Measurements from ENCODE around the gene PTPRG. TPM values are rescaled to one million over a fixed set of nuclear protein-coding genes. Genes with fewer than 3 reads are reported as not detected.

The PTPRG gene
- total and polyA plus RNA-seq, 2 of the 13 experiments (the other 11 are each of a cell fraction or from before 2014, with no cell fraction given): 8.0 to 25.3 TPM

DNA sequence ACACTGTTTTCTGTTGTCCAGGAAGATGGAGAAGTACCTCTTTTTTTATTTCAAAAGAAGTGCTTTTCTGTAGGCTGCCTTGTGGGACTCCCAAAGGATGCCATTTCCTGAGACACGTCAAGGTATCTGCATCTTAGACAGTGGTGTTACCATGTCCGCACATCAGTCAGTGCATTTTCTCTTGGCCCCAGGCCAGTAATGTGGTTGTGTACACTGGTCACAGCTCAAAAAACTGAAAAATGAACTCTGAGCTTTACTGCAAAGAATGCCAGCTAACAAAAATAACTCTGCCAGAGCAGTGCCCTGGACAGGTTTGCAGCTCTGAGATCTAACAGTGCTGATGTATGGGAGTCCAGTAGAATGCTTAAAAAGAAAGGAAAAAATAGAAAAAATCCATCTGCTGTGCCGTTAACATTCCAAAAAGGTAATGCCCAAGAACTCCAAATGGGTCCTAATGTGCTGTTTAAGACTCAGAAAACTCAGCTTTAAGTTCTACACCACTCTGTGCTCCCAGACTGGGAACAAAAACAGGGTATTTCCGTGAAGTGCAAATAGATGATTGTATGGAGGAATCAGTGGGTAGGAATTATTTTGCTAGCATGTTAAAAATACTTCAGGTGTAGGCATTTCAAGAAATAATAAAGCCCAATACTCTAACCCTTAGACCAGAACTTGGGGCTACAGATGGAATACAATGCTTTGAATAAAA is 496.1 kb downstream of the PTPRG start (continued):
- TF ChIP-seq, protein P1, sequence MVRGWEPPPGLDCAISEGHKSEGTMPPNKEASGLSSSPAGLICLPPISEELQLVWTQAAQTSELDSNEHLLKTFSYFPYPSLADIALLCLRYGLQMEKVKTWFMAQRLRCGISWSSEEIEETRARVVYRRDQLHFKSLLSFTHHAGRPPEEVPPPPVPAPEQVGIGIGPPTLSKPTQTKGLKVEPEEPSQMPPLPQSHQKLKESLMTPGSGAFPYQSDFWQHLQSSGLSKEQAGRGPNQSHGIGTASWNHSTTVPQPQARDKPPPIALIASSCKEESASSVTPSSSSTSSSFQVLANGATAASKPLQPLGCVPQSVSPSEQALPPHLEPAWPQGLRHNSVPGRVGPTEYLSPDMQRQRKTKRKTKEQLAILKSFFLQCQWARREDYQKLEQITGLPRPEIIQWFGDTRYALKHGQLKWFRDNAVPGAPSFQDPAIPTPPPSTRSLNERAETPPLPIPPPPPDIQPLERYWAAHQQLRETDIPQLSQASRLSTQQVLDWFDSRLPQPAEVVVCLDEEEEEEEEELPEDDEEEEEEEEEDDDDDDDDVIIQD (CRISPR knock-in tag; IDR thresholded peaks at IDR 0.05; ENCODE audit: low read depth): peak; percentile 53; the same call in 1 of the 2 replicates
- TF ChIP-seq ZSCAN29 (CRISPR knock-in tag; conservative IDR thresholded peaks at IDR 0.05) (0 out of 2 replicates have a peak, but pooled peaks have one; percentile 59), ZNF160 (CRISPR knock-in tag; IDR thresholded peaks at IDR 0.05) (no peak), SALL1 (CRISPR knock-in tag; IDR thresholded peaks at IDR 0.05) (peak; percentile 69; the same call in 1 of the 2 replicates), ATF7 (IDR thresholded peaks at IDR 0.05) (no peak), ATF7 (CRISPR knock-in tag; IDR thresholded peaks at IDR 0.05) (no peak), MIXL1 (CRISPR knock-in tag; IDR thresholded peaks at IDR 0.05) (0 out of 2 replicates have a peak, but pooled peaks have one; percentile 33), ZNF678 (CRISPR knock-in tag; IDR thresholded peaks at IDR 0.05) (no peak), SOX13 (IDR thresholded peaks at IDR 0.05) (no peak), SOX13 (CRISPR knock-in tag; conservative IDR thresholded peaks at IDR 0.05 in 1 of 2, IDR thresholded peaks at IDR 0.05 in 1 of 2) (peak in 1 of 2 experiments; percentile 46; a peak in 1 of 4 replicates), CHD2 (IDR thresholded peaks at IDR 0.05; ENCODE audit: low read depth, low read length) (no peak), ZNF354B (CRISPR knock-in tag; IDR thresholded peaks at IDR 0.05) (no peak), ZNF329 (CRISPR knock-in tag; IDR thresholded peaks at IDR 0.05; ENCODE audit: low read depth) (no peak), ZNF713 (CRISPR knock-in tag; IDR thresholded peaks at IDR 0.05) (no peak), NCOR1 (IDR thresholded peaks at IDR 0.05; ENCODE audit: borderline replicate concordance, low read length) (peak; percentile 59; the same call in 1 of the 2 replicates), KLF11 (CRISPR knock-in tag; IDR thresholded peaks at IDR 0.05) (no peak), ZFAT (CRISPR knock-in tag; conservative IDR thresholded peaks at IDR 0.05) (no peak), NR2F2 (IDR thresholded peaks at IDR 0.05; ENCODE audit: borderline replicate concordance, low read depth) (no peak), ZNF782 (CRISPR knock-in tag; IDR thresholded peaks at IDR 0.05; ENCODE audit: borderline replicate concordance) (no peak), SP5 (CRISPR knock-in tag; IDR thresholded peaks at IDR 0.05; ENCODE audit: borderline replicate concordance, low read depth) (no peak), NFIB (CRISPR knock-in tag; IDR thresholded peaks at IDR 0.05; ENCODE audit: borderline replicate concordance) (no peak)
- TF ChIP-seq, protein P2, sequence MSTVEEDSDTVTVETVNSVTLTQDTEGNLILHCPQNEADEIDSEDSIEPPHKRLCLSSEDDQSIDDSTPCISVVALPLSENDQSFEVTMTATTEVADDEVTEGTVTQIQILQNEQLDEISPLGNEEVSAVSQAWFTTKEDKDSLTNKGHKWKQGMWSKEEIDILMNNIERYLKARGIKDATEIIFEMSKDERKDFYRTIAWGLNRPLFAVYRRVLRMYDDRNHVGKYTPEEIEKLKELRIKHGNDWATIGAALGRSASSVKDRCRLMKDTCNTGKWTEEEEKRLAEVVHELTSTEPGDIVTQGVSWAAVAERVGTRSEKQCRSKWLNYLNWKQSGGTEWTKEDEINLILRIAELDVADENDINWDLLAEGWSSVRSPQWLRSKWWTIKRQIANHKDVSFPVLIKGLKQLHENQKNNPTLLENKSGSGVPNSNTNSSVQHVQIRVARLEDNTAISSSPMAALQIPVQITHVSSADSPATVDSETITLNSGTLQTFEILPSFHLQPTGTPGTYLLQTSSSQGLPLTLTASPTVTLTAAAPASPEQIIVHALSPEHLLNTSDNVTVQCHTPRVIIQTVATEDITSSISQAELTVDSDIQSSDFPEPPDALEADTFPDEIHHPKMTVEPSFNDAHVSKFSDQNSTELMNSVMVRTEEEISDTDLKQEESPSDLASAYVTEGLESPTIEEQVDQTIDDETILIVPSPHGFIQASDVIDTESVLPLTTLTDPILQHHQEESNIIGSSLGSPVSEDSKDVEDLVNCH (CRISPR knock-in tag; IDR thresholded peaks at IDR 0.05): no peak
- TF ChIP-seq, protein P3, sequence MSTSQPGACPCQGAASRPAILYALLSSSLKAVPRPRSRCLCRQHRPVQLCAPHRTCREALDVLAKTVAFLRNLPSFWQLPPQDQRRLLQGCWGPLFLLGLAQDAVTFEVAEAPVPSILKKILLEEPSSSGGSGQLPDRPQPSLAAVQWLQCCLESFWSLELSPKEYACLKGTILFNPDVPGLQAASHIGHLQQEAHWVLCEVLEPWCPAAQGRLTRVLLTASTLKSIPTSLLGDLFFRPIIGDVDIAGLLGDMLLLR (CRISPR knock-in tag; IDR thresholded peaks at IDR 0.05): no peak
- TF ChIP-seq, protein P4, sequence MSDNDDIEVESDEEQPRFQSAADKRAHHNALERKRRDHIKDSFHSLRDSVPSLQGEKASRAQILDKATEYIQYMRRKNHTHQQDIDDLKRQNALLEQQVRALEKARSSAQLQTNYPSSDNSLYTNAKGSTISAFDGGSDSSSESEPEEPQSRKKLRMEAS (IDR thresholded peaks at IDR 0.05): no peak
- TF ChIP-seq, protein P5, sequence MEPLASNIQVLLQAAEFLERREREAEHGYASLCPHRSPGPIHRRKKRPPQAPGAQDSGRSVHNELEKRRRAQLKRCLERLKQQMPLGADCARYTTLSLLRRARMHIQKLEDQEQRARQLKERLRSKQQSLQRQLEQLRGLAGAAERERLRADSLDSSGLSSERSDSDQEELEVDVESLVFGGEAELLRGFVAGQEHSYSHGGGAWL (CRISPR knock-in tag; IDR thresholded peaks at IDR 0.05): no peak
- TF ChIP-seq, protein P6, sequence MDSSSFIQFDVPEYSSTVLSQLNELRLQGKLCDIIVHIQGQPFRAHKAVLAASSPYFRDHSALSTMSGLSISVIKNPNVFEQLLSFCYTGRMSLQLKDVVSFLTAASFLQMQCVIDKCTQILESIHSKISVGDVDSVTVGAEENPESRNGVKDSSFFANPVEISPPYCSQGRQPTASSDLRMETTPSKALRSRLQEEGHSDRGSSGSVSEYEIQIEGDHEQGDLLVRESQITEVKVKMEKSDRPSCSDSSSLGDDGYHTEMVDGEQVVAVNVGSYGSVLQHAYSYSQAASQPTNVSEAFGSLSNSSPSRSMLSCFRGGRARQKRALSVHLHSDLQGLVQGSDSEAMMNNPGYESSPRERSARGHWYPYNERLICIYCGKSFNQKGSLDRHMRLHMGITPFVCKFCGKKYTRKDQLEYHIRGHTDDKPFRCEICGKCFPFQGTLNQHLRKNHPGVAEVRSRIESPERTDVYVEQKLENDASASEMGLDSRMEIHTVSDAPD (CRISPR knock-in tag; IDR thresholded peaks at IDR 0.05): no peak

Data from HepG2 (cell line).